LNCaP clone FGC (cell line): ENCODE measurements around the gene SH3YL1.
A peak's percentile ranks its signal among the peaks of the same experiment; 100 is the strongest.

Experiments used
- DNase-seq: peaks from one replicate; pipeline ENCODE4 v3.0.0-alpha.2; 2011; ENCODE audit warnings: low read depth
- H3K4me3 ChIP-seq: 2 replicates; pipeline ENCODE4 v1.5.1; 2011; ENCODE audit warnings: mild to moderate bottlenecking, low read depth, low read length, control low read depth
- CTCF ChIP-seq: IDR thresholded peaks from 2 replicates; pipeline ENCODE4 v1.5.1; 2012; ENCODE audit warnings: mild to moderate bottlenecking; ENCODE audit not compliant: control insufficient read depth, insufficient read depth; ENCODE audit errors: extremely low read depth

Gene SH3YL1

GRCh38 chr2:269356-270030 is 5.7 kb upstream of the SH3YL1 start:
- no peak overlapping the region for H3K4me3 ChIP-seq
- DNase-seq, result no peak
- no peak for TF ChIP-seq CTCF

GRCh38 chr2:268323-268722 is 4.5 kb upstream of the SH3YL1 start:
- no peak for DNase-seq
- TF ChIP-seq CTCF, result no peak
- H3K4me3 ChIP-seq, result no peak overlapping the region

DNA sequence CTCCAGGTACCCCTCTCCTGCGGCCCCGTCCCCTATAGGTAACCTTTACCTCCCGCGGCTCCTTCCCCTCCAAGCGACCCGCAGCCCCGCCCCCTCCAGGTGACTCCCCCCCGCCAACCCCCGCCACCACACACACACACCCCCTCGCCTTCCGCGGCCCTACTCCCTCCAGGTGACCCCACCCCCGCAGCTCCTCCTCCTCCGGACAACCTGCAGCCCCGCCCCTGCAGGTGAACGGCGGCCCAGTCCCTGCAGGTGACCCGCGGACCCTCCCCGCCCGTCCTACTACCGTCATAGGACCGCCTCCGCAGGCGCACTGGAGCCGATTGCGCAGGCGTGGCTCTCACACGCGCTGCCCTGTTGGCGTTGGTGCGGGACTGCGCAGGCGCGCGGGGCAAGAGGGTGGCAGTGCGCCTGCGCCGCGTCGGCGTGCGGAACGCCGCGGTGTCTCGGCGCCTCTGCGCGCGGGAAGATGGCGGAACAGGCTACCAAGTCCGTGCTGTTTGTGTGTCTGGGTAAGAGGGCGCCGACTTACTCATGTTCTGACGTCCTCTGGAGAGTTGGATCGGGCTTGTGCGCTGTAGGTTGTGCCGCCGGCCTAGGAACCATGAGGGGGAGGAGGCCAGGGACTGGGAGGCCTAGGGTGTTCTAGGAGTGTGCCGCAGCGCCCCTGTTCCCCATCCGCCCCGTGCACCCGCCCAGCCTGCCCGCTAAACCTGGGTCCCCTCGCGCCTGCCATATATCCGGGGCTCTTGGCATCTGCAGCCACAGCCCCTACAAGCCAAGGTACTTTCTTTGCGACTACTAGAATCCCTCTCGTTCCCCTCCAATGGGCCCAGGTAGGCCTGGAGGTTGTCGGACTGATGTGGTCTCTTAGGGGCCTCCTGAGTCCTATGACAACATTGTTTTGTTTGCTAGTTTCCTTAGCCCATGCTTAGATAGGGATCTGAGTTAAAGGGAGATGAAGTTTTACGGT is 949 bp upstream of the SH3YL1 start, which contains the start of gene ACP1:
TSS of gene ACP1 (plus strand) at position 455 of the 976 bp plus-strand sequence. CDS start at position 473, 18 bp downstream.
- peak; percentile 90 for DNase-seq
- peak within 1 kb of the TSS; percentile 96 for H3K4me3 ChIP-seq
- TF ChIP-seq CTCF, result no peak

DNA sequence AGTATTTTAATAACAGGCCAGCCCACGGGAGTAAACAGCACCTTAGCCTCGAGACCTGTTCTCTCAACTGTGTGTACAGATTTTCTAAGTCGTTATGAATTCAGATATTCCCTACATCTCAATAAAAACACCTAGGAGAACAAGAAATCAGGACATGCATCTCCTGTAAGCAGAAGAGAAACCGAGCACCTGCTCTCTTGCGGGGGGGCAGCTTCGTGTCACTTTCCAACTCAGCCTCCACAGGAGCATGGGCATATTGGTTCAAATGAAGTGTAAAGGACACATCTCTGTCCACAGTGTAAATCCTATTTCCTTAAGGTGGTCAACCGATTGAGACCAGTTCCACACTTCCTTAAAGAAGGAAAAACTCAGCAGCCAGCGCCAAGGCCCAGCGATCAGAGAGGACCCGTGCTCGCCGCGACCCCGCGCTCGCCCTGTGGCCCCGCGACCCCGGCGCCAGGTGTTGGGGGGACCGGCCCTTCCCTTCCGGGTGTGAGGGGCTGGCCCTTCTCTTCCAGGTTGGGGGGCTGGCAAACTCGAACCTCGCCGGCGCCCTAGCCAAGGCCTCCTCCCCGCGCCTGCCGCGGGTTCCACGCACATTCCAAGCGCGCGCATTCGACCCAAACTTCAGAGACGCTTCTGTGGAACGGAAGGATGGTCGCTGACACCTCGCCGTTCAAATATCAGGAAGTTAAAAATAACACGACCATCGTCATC is 652 bp downstream of the SH3YL1 start:
- DNase-seq, result no peak
- peak overlapping the region; percentile 58 for H3K4me3 ChIP-seq

DNA sequence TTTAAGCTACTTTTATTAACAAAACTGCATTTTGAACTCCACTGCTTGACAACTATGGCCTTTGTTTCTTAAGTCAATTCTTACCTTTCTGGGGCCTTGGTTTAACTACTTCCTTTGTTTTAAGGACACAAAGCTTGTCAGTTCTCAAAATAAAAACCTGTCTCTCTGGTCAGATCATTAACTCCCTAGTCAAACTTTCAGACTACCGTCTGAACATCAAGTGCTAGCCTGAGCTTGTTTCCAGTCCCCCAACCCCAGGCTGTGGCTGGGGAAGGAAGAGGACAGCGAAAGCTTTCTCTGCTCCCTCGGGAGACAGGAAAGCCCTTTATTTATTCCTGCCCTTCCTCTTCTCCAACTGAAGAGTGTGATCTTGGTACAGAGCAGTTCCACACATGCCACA is 1.7 kb downstream of the SH3YL1 start:
- H3K4me3 ChIP-seq, result no peak overlapping the region
- no peak for DNase-seq
- no peak for TF ChIP-seq CTCF

More for the DNA sequence above, 652 bp downstream of the SH3YL1 start:
- TF ChIP-seq CTCF, result no peak

DNA sequence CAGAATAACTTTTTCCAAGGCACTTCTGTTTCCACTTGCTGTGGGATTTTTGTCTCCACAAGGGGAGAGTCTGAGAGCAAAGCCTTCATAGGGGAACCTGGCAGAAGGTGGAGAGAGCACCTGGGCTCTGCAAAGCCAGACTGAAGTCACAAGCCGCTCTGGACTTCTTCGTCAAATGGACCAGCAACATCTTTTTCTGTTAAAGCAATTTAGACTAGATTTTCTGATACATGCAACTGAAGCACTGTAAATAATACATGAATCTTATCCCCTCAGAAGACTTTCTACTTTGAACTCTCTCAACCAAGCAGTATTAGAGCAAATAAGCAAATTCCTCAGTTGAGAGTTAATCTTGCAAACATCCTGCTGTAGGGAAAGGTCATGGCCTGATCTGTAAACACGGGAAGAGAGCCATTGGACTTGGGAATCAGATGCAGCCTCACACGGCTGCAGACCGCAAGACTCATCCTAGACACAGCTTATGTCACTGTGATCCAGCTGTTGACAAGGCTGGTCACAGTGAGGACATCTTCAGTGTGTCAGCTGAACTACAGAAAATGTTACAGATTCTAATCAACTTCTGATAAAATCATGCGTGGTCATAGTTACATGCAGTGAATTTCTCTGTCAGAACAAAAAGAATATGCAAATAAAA is 3.2 kb downstream of the SH3YL1 start:
- DNase-seq, result peak; percentile 26
- TF ChIP-seq CTCF, result no peak

More for the DNA sequence above, 3.2 kb downstream of the SH3YL1 start:
- H3K4me3 ChIP-seq, result no peak overlapping the region
